HG03378 (cell line): Measurements from ENCODE around the gene TOP3B.
A peak's percentile ranks its signal among the peaks of the same experiment; 100 is the strongest.
"Not testable (repeated sequence)": the region's sequence is repeated elsewhere in the genome, so short reads cannot be mapped to it uniquely, and the experiment has no call there.

Experiments used
- ATAC-seq: cut with Tn5 transposase; IDR thresholded peaks from one replicate; pipeline ENCODE4 v1.9.1; 2021; ENCODE audit warnings: mild to moderate bottlenecking, moderate library complexity; ENCODE audit not compliant: unreplicated experiment

Gene TOP3B

DNA sequence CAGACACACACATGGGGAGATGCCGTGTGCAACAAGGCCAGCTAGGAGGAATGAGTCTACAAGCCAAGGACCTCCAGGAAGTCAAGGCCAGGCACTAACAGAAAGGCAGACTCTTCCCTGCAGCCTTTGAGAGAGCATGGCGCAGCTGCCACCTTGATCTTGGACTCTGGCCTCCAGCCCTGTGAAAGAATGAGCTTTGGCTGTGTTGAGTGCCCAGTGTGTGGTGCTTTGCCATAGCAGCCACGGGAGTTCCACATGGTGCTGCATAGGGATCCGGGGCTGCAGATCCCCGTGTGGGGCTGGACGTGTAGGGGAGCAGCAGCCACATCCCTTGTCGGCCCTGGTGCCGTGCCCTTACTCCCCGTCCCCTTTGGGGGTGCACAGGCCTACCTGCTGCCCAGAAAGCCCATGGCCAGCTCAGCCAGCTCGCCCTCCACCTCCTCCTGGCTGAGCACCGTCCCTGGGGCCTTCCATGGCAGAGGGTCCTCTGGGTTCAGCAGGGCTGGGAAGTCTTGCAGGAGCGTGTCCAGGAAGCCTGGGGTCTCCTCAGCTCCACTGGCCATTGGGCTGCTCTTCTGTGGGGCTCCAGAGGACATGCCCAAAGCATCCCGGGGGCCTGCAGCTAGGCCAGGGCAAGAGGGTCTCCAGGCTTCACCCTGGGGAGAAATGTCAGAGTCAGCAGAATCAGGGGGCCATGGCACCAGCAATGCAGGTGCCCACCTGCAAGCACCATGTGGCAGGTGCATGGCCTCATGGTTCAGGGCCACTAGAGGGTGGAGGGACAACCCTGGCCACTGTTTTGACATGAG is 36.9 kb downstream of the TOP3B start:
- no peak for ATAC-seq

DNA sequence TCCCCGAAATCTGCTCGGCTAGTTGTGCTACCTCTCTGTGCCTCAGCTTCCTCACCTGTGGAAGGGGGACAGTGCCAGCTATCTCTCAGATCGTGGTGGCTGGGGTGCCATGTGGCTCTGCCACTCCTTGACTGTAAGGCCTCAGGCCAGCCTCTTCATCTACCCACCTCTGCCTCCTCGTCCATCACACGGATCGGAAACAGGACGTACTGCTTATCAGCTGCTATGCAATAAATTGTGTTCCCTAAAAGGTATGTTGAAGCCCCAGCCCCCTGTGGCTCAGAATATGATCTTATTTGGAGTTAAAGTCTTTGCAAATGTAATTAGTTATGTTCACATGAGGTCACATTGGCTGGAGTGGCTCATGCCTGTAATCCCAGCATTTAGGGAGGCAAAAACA is 37.7 kb downstream of the TOP3B start:
- ATAC-seq = no peak

DNA sequence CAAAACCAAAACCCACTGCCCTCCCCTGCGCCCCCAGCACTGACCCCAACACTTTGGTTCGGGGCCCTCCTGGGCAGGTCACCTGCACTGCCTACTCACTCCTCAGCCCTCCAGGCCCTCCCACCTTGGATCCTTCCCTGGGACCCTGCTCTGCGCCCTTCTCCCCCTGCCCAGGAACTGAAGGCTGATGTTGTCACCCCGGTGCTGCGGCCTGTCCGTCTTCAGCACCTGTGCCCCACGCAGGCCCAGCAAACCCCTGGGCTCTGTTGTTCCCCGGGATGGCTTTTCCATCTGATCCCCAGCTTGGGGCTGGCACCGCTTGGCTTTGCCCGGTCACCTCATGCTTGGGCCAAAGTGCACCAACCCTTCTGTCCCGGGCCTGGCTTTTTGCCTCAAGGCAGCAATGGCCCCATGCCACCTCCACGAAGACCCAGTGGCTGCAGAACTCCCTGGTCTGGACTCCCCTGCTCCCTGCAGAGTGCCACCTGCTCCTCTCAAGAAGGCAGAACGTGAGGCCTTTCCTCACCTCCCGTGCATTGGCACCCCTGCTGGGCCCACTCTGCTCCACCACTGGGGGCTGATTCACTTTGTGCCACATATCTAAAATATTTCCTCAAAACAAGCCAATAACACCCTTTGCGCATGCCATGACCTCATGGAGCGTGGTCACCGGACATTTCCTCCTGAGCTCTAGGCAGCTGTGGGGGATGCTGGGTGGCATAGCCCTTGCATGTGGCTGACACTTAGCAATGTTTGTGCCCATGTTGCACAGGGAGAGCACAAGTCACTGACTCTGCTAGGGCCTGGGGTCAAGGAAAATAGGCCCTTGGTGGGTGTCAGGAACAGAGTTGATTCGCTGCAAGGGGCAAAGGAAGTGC is 38.8 kb downstream of the TOP3B start:
- ATAC-seq = no peak

- ATAC-seq = no peak
Observed at GRCh38 chr22:21942407-21943343, 39.9 kb downstream of the TOP3B start.

DNA sequence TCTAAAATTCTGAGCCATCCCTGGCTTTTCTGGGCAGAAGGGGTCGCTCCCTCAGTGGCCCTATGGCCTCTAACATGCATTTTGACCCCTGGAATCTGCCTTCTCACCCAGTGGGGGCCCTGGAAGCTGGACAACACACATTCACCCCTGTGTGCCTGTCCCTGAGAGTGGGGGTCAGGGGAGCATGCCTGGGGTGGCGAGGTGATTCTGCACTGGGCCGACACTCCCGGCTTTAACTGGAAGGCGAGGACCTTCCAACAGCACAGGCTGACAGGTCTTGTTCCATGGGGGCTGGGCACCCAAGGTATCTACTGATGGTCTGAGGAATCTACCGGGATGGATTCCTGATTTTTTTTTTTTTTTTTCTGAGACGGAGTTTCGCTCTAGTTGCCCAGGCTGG is 40.7 kb downstream of the TOP3B start:
- no peak for ATAC-seq

DNA sequence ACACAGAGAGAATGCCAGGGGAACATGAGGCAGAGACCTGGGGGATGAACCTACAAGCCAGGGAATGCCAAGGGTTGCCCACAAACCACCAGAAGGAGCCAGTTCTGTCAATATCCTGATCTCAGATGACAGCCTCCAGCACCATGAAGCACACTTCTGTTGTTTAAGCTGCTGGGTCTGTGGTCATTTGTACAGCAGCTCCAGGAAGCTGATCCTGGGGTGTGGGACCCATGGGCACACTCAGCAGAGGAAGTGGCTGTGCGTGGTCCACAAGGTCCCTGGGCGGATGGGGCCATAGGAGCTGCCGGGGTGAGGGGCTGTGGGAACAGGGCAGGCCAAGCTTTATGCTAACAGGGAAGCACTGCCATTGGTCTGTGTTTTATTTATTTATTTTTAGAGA is 42.1 kb downstream of the TOP3B start:
- ATAC-seq = no peak

DNA sequence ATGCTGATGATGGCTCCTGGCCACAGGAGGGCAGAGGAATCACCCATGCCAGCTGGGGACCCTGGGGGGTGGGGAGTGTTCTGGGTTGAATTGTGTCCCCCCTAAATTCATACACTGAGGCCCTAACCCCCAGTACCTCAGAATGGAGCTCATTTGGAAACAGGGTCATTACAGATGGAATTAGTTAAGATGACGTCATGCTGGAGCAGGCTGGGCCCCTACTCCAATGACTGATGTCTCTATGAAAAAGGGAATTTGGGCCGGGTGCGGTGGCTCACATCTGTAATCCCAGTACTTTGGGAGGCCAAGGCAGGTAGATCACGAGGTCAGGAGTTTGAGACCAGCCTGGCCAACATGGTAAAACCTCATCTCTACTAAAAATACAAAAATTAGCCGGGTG is 42.7 kb downstream of the TOP3B start:
- not testable (repeated sequence) for ATAC-seq

DNA sequence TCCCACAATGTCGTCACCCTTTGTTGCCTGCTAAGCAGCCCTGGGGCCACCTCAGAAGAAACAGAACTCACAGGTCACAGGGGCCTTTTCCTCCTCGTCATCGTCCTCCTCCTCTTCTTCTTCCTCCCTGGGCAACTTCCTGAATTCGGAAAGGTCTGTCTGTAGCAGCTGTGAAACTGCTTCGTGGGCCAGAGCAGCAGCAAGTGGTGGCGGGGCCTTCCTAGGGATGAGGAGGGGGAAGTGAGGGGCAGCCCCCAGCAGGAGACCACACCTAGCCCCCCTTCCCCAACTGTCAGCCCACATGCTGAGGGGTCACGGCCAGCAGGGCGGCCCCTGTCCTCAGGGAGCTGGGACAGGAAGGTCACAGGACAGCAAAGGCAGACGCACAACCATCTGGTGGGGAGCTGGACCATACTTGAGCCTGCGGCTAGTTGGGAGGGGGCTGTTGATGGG is 43.1 kb downstream of the TOP3B start:
- ATAC-seq = no peak

- ATAC-seq = no peak
Observed at GRCh38 chr22:21938906-21939305, 43.7 kb downstream of the TOP3B start.

DNA sequence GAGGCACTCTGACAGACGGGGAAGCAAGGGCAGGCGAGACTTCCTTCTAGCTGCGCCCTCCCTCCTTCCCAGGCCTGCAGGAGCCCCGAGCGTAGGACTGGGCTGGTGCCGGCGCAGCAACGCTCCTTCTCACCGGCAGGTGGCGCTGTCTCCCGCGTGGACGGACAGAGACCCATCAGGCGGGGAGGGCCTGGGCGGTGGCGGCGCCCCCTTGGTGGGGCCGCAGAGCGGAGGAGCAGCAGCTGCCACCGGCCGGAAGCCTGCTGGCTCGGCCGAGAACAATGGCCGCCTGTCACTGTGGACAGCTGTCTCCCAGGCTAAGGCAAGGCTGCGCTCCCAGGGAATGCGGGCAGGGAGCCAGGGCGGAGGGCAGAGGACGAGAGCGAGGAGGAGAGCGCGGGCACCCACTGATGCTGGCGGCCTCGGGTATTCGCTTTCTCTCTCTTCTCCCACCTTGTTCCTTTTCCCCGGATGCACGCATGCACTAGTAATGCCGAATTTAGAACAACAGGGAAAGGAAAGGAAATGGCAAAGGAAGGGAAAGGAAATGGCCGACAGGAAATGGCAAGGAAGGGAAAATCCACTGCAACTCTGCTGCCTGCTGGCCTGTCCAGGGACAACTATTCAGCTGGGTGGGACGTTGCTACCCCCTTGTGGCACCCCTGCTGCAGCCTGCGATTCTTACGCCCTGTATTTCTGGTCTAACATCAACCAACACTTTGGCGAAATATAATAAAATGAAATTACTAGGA is 44.3 kb downstream of the TOP3B start:
- ATAC-seq = peak; percentile 76

- no peak for ATAC-seq
Observed at GRCh38 chr22:21937821-21938070, 44.8 kb downstream of the TOP3B start.

DNA sequence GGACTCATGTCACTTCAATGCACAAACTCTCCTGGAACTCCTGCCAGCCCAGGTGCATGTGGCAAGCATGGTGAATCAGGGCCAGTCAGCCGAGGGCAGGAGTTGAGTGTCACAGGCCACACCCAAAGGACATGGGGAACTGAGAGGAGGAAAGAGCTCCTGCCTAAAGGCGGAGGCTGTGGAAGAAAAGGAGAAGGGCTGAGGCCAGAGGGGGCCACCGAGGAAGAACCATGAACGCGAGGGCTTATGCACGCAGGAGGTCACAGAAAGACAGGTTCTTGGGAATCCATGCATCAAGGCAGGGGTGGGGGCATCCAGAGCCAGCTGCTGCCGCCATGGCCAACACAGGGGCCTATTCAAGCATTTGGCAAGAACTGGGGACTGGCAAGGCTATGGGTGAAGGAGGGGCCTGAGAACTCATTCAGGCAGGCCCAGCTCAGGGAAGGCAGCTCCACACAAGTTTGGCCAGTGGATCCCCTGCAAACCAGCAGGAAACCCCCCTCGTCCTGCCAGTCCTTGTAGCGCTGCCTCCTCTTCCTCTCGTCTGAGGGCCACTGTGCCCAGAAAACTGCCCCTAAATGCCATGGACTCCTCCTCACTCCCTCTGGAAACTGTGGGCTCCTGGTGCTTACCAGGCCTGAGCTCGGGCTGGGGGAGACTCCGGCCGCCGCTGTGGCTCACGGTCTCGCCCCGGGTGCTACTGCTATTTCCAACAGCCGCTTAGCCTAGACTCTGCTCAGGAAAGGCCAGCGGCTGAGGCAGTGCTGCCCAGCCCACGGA is 45.4 kb downstream of the TOP3B start:
- ATAC-seq = no peak

- ATAC-seq = no peak
Observed at GRCh38 chr22:21936151-21936775, 46.3 kb downstream of the TOP3B start.

- ATAC-seq = no peak
Observed at GRCh38 chr22:21933910-21934309, 48.7 kb downstream of the TOP3B start.

DNA sequence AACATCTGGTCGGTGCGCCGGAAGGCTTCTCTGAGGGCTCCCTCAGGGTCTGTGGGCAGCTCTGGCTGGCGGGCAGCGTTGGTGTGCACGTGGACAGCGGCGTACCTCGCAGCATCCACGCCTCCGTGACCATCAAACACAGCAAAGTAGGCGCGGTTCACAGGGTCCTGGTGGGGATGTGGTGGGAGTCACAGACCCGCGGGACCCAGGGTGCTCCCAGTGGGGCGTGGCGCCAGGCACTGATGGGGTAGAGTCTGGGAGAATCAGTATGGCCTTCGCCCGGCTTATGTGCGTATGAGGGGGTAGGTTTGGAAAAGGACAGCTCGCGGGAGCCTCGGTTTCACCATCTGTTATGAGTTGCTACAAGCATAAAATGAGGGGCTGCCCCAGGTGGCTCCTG is 49.2 kb downstream of the TOP3B start:
- no peak for ATAC-seq

GRCh38 chr22:21932347-21932746 is 50.2 kb downstream of the TOP3B start:
- no peak for ATAC-seq

DNA sequence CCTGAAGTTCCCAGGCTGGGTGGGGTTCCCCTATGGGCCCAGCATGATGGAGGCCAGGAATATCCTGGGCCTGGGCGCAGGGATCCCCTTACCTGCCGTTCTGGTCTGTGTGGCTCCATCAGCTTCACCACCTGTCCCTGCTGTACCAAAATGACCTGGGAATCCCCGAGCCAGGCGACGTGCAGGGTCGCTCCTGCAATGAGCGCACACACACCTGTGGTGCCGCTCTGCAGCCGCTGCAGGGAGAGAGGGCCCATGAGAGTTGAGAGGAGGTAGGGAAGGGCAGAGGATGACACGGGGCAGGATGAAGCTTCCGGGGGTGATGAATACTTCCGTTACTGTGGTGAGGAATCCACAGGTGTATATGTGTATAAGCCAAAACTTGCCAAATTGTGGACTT is 51.5 kb downstream of the TOP3B start:
- no peak for ATAC-seq

DNA sequence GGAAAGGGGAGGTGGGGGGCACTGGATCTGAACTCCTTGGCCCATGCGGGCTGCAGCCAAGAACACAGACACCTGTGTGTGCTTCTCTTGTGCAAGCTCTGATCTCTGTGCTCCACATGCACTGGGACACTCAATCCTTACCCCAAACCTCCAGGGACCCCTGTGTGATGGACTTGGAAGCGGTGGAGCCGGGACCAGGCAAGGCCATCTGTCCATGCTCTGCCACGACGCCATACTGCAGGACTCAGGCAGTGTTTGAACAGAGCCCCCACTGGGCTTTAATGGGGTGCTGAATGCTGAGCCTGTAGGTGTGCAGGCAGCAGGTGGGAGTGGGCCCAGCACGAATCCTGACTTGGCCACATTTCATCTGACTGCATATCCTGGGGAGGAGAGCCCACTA is 53.3 kb downstream of the TOP3B start:
- no peak for ATAC-seq

DNA sequence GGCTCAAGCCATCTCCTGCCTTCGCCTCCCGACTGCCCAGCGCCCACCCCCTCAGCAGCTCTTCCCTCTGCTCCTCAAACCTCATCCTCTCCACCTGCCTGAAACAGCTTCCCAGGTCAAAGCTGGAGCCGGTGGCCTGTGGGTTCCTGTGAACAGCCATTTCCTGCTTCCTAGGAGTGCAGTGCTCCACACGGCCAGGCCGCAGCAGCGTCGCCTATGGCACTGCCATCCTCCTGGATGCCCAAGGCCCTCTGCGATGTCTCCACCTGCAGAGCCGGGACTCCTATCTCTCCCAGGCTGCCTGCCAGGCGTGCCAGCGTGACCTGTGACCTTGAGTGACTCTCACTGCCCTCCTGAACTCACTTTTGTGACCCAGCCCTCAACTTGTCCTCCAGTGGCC is 54.5 kb downstream of the TOP3B start:
- ATAC-seq = no peak
